WTC11 (cell line): Measurements from ENCODE around the gene COL20A1. TPM values are rescaled to one million over a fixed set of nuclear protein-coding genes. Genes with fewer than 3 reads are reported as not detected.

Source experiments
- ATAC-seq: fragments of 200-7000 bp; cut with Tn5 transposase; 2 replicates; pipeline ENCODE4 v1.10.0; 2021; ENCODE audit warnings: mild to moderate bottlenecking, moderate library complexity
- CTCF ChIA-PET: fragments of 300-600 bp; sonication (Branson Sonifier 250); formaldehyde crosslinking; loops from one replicate; lab custom pipeline; 2021; ENCODE audit warnings: antibody characterized with exemption; lab: Charles Lee
- POLR2A ChIA-PET: fragments of 350-600 bp; sonication (Branson Sonifier 250); formaldehyde crosslinking; loops from one replicate; lab custom pipeline; 2021; ENCODE audit warnings: antibody characterized with exemption; lab: Charles Lee
- DNase-seq: peaks from one replicate; pipeline ENCODE4 v3.0.0; 2021; ENCODE audit warnings: low spot score
- H3K27ac Mint-ChIP-seq: 2 replicates; pipeline ENCODE4 v1.8.0; 2021; ENCODE audit warnings: mixed read lengths
- H3K27me3 Mint-ChIP-seq: 2 replicates; pipeline ENCODE4 v1.8.0; 2021; ENCODE audit warnings: low read depth, mild to moderate bottlenecking, moderate library complexity, mixed read lengths
- H3K36me3 Mint-ChIP-seq: 2 replicates; pipeline ENCODE4 v1.8.0; 2021; ENCODE audit warnings: mixed read lengths
- H3K4me1 Mint-ChIP-seq: 2 replicates; pipeline ENCODE4 v1.8.0; 2022; ENCODE audit warnings: mixed read lengths
- H3K4me3 Mint-ChIP-seq: 2 replicates; pipeline ENCODE4 v1.8.0; 2021; ENCODE audit warnings: mild to moderate bottlenecking, moderate library complexity, mixed read lengths
- H3K9me3 Mint-ChIP-seq: 2 replicates; pipeline ENCODE4 v1.8.0; 2021; ENCODE audit warnings: mixed read lengths
- CREB1 ChIP-seq: sonication (generic); formaldehyde crosslinking; IDR thresholded peaks from 2 replicates; pipeline ENCODE4 v1.8.0; 2023; ENCODE audit warnings: mild to moderate bottlenecking, missing genetic modification reagents
- ESRRA ChIP-seq: sonication (generic); formaldehyde crosslinking; IDR thresholded peaks from 2 replicates; pipeline ENCODE4 v1.8.1; 2022; ENCODE audit warnings: mild to moderate bottlenecking, missing genetic modification reagents, borderline replicate concordance
- FOXJ3 ChIP-seq: sonication (generic); formaldehyde crosslinking; IDR thresholded peaks from 2 replicates; pipeline ENCODE4 v1.9.0; 2021; ENCODE audit warnings: missing genetic modification reagents, mild to moderate bottlenecking, borderline replicate concordance
- FOXK1 ChIP-seq: sonication (generic); formaldehyde crosslinking; IDR thresholded peaks from 2 replicates; pipeline ENCODE4 v1.8.0; 2022; ENCODE audit warnings: mild to moderate bottlenecking, moderate library complexity, missing genetic modification reagents
- HMGA2 ChIP-seq: fragments of 250-450 bp; sonication (Bioruptor Pico); IDR thresholded peaks from 2 replicates; pipeline ENCODE4 v1.4.0; 2021; ENCODE audit warnings: mild to moderate bottlenecking, moderate library complexity
- NR1H2 ChIP-seq: sonication (generic); formaldehyde crosslinking; IDR thresholded peaks from 2 replicates; pipeline ENCODE4 v1.9.0; 2021; ENCODE audit warnings: mild to moderate bottlenecking, moderate library complexity, missing genetic modification reagents
- NR3C1 ChIP-seq: sonication (generic); formaldehyde crosslinking; conservative IDR thresholded peaks from 2 replicates; pipeline ENCODE4 v1.8.1; 2023; ENCODE audit warnings: low read depth, mild to moderate bottlenecking, missing genetic modification reagents
- OVOL2 ChIP-seq: fragments of 250-450 bp; sonication (Bioruptor Pico); IDR thresholded peaks from 2 replicates; pipeline ENCODE4 v1.9.0; 2021; ENCODE audit warnings: mild to moderate bottlenecking, borderline replicate concordance
- PRRX2 ChIP-seq: fragments of 250-450 bp; sonication (Bioruptor Pico); IDR thresholded peaks from 2 replicates; pipeline ENCODE4 v1.8.0; 2021; ENCODE audit warnings: mild to moderate bottlenecking
- SMAD4 ChIP-seq: sonication (generic); formaldehyde crosslinking; IDR thresholded peaks from 2 replicates; pipeline ENCODE4 v1.8.0; 2022; ENCODE audit warnings: mild to moderate bottlenecking, missing genetic modification reagents
- TEAD4 ChIP-seq: sonication (generic); formaldehyde crosslinking; IDR thresholded peaks from 2 replicates; pipeline ENCODE4 v1.8.0; 2022; ENCODE audit warnings: mild to moderate bottlenecking, missing genetic modification reagents
- ZBTB21 ChIP-seq: sonication (generic); formaldehyde crosslinking; IDR thresholded peaks from 2 replicates; pipeline ENCODE4 v1.8.1; 2023; ENCODE audit warnings: mild to moderate bottlenecking, missing genetic modification reagents, borderline replicate concordance
- ZNF232 ChIP-seq: sonication (generic); formaldehyde crosslinking; IDR thresholded peaks from 2 replicates; pipeline ENCODE4 v1.8.0; 2022; ENCODE audit warnings: mild to moderate bottlenecking, missing genetic modification reagents
- ZNF396 ChIP-seq: fragments of 250-450 bp; sonication (Bioruptor Pico); IDR thresholded peaks from 2 replicates; pipeline ENCODE4 v1.8.0; 2021; ENCODE audit warnings: mild to moderate bottlenecking, moderate library complexity, borderline replicate concordance
- total RNA-seq: library from RNA; stranded (reverse); gene quantifications from 3 replicates; pipeline ENCODE4 v1.2.3, GENCODE V29; 2021
- TF ChIP-seq, protein P1 (sequence below): sonication (generic); formaldehyde crosslinking; IDR thresholded peaks from 2 replicates; pipeline ENCODE4 v1.8.0; 2023; ENCODE audit warnings: missing genetic modification reagents, mild to moderate bottlenecking, borderline replicate concordance
- TF ChIP-seq, protein P2 (sequence below): fragments of 250-450 bp; sonication (Bioruptor Pico); IDR thresholded peaks from 2 replicates; pipeline ENCODE4 v1.9.0; 2021; ENCODE audit warnings: moderate library complexity, mild to moderate bottlenecking, inconsistent platforms, borderline replicate concordance
- TF ChIP-seq, protein P3 (sequence below): sonication (generic); formaldehyde crosslinking; IDR thresholded peaks from 2 replicates; pipeline ENCODE4 v1.8.0; 2022; ENCODE audit warnings: mild to moderate bottlenecking, missing genetic modification reagents
- TF ChIP-seq, protein P4 (sequence below): sonication (generic); formaldehyde crosslinking; IDR thresholded peaks from 2 replicates; pipeline ENCODE4 v1.8.1; 2023; ENCODE audit warnings: mild to moderate bottlenecking, missing genetic modification reagents
- TF ChIP-seq, protein P5 (sequence below): sonication (generic); formaldehyde crosslinking; IDR thresholded peaks from 2 replicates; pipeline ENCODE4 v1.8.1; 2023; ENCODE audit warnings: mild to moderate bottlenecking, missing genetic modification reagents, moderate library complexity
- TF ChIP-seq, protein P6 (sequence below): sonication (generic); formaldehyde crosslinking; IDR thresholded peaks from 2 replicates; pipeline ENCODE4 v1.8.1; 2023; ENCODE audit warnings: mild to moderate bottlenecking, missing genetic modification reagents, moderate library complexity
- TF ChIP-seq, protein P7 (sequence below): sonication (generic); formaldehyde crosslinking; IDR thresholded peaks from 2 replicates; pipeline ENCODE4 v1.8.1; 2022; ENCODE audit warnings: mild to moderate bottlenecking, moderate library complexity, missing genetic modification reagents

The COL20A1 gene
- total RNA-seq, 1 experiment from 2014 or later, result 1.3 TPM

DNA sequence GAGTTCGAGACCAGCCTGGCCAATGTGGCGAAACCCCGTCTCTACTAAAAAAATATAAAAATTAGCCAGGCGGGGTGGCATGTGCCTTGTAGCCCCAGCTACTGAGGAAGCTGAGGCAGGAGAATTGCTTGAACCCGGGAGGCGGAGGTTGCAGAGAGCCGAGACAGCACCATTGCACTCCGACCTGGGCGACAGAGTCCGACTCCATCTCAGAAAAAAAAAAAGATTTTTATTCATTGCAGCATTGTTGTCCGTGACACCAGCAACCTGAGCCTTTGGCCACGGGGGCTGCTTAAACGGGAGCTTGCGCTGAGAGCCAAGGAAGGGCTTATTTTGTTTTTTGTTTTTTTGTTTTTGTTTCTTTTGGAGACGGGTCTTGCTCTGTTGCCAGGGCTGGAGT, 13.1 kb upstream of the COL20A1 start:
- ChIA-PET CTCF (interaction anchor here (0.7 to 4.7 kb wide), 9 partner anchors 9 to 102 kb away, joined by 3 to 66 read pairs (median 4); partner anchors contain the start of gene BIRC7), POLR2A (no interaction called here)
- no peak overlapping the region for H3K27ac Mint-ChIP-seq
- H3K4me3 Mint-ChIP-seq, result no peak overlapping the region
- H3K27me3 Mint-ChIP-seq, result no peaks in the 10 kb centered on the region
- H3K9me3 Mint-ChIP-seq, result no peaks in the 10 kb centered on the region
- DNase-seq (no peak), ATAC-seq (no peak)
- no peaks in the 10 kb centered on the region; the same call in 1 of the 2 replicates for H3K4me1 Mint-ChIP-seq
- TF ChIP-seq OVOL2 (CRISPR knock-in tag), result no peak
- TF ChIP-seq SMAD4 (CRISPR knock-in tag), result no peak
- no peak for TF ChIP-seq NR3C1
- no peak for TF ChIP-seq ZBTB21 (CRISPR knock-in tag)
- TF ChIP-seq ESRRA (CRISPR knock-in tag), result no peak
- TF ChIP-seq HMGA2, result no peak
- TF ChIP-seq, protein P1, sequence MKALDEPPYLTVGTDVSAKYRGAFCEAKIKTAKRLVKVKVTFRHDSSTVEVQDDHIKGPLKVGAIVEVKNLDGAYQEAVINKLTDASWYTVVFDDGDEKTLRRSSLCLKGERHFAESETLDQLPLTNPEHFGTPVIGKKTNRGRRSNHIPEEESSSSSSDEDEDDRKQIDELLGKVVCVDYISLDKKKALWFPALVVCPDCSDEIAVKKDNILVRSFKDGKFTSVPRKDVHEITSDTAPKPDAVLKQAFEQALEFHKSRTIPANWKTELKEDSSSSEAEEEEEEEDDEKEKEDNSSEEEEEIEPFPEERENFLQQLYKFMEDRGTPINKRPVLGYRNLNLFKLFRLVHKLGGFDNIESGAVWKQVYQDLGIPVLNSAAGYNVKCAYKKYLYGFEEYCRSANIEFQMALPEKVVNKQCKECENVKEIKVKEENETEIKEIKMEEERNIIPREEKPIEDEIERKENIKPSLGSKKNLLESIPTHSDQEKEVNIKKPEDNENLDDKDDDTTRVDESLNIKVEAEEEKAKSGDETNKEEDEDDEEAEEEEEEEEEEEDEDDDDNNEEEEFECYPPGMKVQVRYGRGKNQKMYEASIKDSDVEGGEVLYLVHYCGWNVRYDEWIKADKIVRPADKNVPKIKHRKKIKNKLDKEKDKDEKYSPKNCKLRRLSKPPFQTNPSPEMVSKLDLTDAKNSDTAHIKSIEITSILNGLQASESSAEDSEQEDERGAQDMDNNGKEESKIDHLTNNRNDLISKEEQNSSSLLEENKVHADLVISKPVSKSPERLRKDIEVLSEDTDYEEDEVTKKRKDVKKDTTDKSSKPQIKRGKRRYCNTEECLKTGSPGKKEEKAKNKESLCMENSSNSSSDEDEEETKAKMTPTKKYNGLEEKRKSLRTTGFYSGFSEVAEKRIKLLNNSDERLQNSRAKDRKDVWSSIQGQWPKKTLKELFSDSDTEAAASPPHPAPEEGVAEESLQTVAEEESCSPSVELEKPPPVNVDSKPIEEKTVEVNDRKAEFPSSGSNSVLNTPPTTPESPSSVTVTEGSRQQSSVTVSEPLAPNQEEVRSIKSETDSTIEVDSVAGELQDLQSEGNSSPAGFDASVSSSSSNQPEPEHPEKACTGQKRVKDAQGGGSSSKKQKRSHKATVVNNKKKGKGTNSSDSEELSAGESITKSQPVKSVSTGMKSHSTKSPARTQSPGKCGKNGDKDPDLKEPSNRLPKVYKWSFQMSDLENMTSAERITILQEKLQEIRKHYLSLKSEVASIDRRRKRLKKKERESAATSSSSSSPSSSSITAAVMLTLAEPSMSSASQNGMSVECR (CRISPR knock-in tag), result no peak
- TF ChIP-seq, protein P2, sequence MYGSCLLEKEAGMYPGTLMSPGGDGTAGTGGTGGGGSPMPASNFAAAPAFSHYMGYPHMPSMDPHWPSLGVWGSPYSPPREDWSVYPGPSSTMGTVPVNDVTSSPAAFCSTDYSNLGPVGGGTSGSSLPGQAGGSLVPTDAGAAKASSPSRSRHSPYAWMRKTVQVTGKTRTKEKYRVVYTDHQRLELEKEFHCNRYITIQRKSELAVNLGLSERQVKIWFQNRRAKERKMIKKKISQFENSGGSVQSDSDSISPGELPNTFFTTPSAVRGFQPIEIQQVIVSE (CRISPR knock-in tag), result no peak
- no peak for TF ChIP-seq TEAD4
- TF ChIP-seq, protein P3, sequence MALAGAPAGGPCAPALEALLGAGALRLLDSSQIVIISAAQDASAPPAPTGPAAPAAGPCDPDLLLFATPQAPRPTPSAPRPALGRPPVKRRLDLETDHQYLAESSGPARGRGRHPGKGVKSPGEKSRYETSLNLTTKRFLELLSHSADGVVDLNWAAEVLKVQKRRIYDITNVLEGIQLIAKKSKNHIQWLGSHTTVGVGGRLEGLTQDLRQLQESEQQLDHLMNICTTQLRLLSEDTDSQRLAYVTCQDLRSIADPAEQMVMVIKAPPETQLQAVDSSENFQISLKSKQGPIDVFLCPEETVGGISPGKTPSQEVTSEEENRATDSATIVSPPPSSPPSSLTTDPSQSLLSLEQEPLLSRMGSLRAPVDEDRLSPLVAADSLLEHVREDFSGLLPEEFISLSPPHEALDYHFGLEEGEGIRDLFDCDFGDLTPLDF (CRISPR knock-in tag), result no peak
- no peak for TF ChIP-seq PRRX2 (CRISPR knock-in tag)
- TF ChIP-seq, protein P4, sequence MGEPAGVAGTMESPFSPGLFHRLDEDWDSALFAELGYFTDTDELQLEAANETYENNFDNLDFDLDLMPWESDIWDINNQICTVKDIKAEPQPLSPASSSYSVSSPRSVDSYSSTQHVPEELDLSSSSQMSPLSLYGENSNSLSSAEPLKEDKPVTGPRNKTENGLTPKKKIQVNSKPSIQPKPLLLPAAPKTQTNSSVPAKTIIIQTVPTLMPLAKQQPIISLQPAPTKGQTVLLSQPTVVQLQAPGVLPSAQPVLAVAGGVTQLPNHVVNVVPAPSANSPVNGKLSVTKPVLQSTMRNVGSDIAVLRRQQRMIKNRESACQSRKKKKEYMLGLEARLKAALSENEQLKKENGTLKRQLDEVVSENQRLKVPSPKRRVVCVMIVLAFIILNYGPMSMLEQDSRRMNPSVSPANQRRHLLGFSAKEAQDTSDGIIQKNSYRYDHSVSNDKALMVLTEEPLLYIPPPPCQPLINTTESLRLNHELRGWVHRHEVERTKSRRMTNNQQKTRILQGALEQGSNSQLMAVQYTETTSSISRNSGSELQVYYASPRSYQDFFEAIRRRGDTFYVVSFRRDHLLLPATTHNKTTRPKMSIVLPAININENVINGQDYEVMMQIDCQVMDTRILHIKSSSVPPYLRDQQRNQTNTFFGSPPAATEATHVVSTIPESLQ (CRISPR knock-in tag), result no peak
- no peak for TF ChIP-seq ZNF232 (CRISPR knock-in tag)
- TF ChIP-seq, all 79 proteins: peak for 0
- H3K36me3 Mint-ChIP-seq, result peaks cover 27% of the 10 kb centered on the region

DNA sequence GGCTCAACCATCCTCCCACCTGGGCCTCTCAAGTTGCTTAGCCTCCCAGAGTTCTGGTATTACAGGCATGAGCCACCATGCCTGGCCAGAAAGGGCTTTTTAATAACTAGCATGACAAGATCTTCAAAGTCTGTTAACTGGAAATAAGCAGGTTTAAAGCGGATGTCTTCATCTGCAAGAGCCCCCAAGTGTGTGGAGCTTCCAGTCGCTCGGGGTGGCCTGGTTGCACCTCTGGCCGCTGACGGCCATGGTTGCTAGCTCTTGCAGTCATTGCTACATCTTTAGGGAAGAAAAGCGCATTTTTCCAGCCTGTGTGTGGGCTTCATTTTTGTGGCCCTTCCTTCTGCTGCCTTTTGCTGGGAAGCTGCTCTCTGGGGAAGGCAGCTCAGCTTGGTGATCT, 12.6 kb upstream of the COL20A1 start:
- no peaks in the 10 kb centered on the region for H3K27me3 Mint-ChIP-seq
- ATAC-seq (no peak), DNase-seq (no peak)
- POLR2A ChIA-PET, result no interaction called here
- H3K9me3 Mint-ChIP-seq, result no peaks in the 10 kb centered on the region
- no peak overlapping the region for H3K4me3 Mint-ChIP-seq
- H3K4me1 Mint-ChIP-seq, result no peaks in the 10 kb centered on the region
- peaks cover 27% of the 10 kb centered on the region for H3K36me3 Mint-ChIP-seq
- CTCF ChIA-PET, result interaction anchor here (0.7 to 4.7 kb wide), 14 partner anchors 9 to 101 kb away, joined by 3 to 66 read pairs (median 4); partner anchors contain the start of gene BIRC7
- peak overlapping the region; percentile 39; the same call in 1 of the 2 replicates for H3K27ac Mint-ChIP-seq
- no peak for TF ChIP-seq FOXK1 (CRISPR knock-in tag)
- no peak for TF ChIP-seq NR3C1
- no peak for TF ChIP-seq CREB1
- TF ChIP-seq, protein P5, sequence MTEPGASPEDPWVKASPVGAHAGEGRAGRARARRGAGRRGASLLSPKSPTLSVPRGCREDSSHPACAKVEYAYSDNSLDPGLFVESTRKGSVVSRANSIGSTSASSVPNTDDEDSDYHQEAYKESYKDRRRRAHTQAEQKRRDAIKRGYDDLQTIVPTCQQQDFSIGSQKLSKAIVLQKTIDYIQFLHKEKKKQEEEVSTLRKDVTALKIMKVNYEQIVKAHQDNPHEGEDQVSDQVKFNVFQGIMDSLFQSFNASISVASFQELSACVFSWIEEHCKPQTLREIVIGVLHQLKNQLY, result no peak
- no peak for TF ChIP-seq NR1H2 (CRISPR knock-in tag)
- TF ChIP-seq SMAD4 (CRISPR knock-in tag), result no peak
- TF ChIP-seq, protein P3 (CRISPR knock-in tag), result no peak
- TF ChIP-seq, protein P6, sequence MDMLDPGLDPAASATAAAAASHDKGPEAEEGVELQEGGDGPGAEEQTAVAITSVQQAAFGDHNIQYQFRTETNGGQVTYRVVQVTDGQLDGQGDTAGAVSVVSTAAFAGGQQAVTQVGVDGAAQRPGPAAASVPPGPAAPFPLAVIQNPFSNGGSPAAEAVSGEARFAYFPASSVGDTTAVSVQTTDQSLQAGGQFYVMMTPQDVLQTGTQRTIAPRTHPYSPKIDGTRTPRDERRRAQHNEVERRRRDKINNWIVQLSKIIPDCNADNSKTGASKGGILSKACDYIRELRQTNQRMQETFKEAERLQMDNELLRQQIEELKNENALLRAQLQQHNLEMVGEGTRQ (CRISPR knock-in tag), result no peak
- TF ChIP-seq, protein P2 (CRISPR knock-in tag), result no peak
- no peak for TF ChIP-seq ZNF396 (CRISPR knock-in tag)
- no peak for TF ChIP-seq FOXJ3 (CRISPR knock-in tag)
- TF ChIP-seq, protein P7, sequence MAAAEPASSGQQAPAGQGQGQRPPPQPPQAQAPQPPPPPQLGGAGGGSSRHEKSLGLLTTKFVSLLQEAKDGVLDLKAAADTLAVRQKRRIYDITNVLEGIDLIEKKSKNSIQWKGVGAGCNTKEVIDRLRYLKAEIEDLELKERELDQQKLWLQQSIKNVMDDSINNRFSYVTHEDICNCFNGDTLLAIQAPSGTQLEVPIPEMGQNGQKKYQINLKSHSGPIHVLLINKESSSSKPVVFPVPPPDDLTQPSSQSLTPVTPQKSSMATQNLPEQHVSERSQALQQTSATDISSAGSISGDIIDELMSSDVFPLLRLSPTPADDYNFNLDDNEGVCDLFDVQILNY, result no peak
